ENCODE data around the gene STK32B.

GRCh38 chr4:5203309-5203992, 152.2 kb downstream of the STK32B start:
- TF ChIP-seq CTCF (IDR thresholded peaks at IDR 0.05), result no peak
- TF ChIP-seq POLR2A (IDR thresholded peaks at IDR 0.05), result no peak

All from lower leg skin (tissue), 3 donors.